OCI-LY3 (cell line): ENCODE results near the gene FLNA.

Source experiments
- EZH2phosphoT487 ChIP-seq: fragments of 200-600 bp; shearing (Covaris generic); IDR thresholded peaks from 2 replicates; pipeline ENCODE4 v1.6.1; 2018; ENCODE audit warnings: antibody characterized with exemption, mixed run types, low read depth
- TF ChIP-seq, protein P1 (sequence below): fragments of 200-600, 300-600 bp; sonication (generic); IDR thresholded peaks from 2 replicates; pipeline ENCODE4 v1.5.1; 2014; ENCODE audit warnings: antibody characterized with exemption, low read length, low read depth

DNA sequence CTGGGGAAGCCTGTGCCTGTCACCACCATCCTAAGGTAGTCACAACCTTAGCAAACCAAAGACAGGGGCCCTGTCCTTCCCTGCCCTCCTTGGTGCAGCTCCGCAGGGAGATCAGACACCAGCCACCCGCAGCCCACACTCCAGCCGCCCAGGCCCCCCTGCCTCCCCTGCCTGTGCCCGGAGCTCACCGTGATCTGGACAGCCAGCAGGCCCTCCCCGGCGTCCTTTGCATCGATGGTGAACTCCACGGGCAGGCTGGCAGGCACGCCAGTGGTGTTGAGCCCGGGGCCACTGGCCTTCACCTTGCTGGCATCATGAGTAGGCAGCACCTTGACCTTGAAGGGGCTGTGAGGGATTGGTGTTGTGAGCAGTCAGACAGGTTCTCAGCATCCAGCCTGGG is 16.4 kb downstream of the FLNA start:
- no peak for TF ChIP-seq EZH2phosphoT487
- TF ChIP-seq, protein P1, sequence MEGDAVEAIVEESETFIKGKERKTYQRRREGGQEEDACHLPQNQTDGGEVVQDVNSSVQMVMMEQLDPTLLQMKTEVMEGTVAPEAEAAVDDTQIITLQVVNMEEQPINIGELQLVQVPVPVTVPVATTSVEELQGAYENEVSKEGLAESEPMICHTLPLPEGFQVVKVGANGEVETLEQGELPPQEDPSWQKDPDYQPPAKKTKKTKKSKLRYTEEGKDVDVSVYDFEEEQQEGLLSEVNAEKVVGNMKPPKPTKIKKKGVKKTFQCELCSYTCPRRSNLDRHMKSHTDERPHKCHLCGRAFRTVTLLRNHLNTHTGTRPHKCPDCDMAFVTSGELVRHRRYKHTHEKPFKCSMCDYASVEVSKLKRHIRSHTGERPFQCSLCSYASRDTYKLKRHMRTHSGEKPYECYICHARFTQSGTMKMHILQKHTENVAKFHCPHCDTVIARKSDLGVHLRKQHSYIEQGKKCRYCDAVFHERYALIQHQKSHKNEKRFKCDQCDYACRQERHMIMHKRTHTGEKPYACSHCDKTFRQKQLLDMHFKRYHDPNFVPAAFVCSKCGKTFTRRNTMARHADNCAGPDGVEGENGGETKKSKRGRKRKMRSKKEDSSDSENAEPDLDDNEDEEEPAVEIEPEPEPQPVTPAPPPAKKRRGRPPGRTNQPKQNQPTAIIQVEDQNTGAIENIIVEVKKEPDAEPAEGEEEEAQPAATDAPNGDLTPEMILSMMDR = no peak
